Nucleus accumbens (tissue), 56 donors: ENCODE data around the gene TIMM21.

Source experiments
- DNase-seq, 56 donors: peaks; one replicate each; lab custom pipeline; 2025; lab: John Stamatoyannopoulos, UW

Gene TIMM21

DNA sequence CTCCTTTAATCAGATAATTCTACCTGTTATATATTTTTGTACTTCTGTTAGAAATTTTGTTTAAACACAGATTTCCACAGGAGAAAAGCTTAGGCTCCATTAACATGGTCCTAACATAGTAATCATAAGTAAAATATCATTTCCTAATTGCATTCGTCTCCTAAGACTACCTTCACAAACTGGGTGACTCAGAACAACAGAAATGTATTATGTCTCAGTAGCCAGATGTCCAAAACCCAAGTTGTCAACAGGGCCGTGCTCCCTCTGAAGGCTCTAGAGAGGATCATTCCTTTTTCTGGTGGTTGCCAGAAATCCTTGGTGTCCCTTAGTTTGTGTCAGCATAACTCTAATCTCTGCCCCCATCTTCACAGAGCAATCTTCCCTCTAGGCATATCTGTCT lies 6.1 kb upstream of the TIMM21 start:
- DNase-seq: no peak

DNA sequence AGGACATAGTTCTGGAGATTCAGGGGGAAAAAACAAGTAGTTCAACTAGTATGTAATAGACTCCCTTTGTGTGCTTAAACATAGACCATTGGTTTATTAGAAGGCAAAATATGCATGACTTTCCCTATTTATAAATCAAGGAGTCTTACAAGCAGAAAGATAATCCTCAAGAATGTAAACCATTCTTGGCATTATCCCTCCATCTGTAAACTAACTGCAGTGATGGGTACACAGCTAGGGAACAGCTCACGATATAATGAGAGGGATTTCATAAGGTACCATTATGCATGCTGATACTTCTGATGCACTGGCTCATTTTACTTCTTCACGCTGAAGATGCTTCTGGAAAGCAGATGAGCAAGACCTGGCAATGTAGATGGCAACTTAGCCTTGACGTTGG lies 1.6 kb upstream of the TIMM21 start:
- DNase-seq: no peak

DNA sequence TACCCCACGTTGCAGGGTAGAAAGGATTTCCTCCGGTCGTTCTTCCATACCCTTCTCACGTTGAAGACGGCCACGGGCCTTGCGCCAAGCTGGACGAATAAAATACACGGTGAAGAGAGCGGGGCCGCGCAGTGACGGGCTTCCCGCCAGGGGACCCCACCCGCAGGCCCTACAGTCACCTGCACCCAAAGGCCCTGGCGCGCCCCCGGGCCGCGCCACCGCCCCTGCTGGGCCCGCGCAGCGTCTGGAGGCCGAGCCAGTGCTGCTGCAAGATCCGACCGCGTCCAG lies 888 bp upstream of the TIMM21 start:
- DNase-seq: no peak

GRCh38 chr18:74148543-74149070 lies 284 bp downstream of the TIMM21 start:
- no peak for DNase-seq

DNA sequence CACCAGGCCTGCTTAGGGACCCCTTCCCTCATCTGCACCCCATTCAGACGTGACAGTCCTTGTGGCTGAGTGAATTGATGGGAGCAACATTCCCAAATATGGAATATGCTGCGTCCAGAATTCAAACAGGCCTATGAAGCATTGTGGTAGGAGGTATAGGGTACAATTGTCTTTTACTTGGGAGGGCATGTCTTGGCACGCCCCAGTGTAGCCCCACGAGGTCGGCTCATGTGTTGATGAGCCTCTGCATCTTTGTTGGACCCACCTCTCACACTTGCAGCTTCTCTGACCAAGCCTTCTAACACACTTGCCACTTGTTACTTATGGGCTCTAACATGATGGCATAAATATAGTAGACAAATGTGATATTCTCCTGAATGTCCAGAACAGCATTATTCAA lies 1.6 kb downstream of the TIMM21 start:
- DNase-seq: no peak

DNA sequence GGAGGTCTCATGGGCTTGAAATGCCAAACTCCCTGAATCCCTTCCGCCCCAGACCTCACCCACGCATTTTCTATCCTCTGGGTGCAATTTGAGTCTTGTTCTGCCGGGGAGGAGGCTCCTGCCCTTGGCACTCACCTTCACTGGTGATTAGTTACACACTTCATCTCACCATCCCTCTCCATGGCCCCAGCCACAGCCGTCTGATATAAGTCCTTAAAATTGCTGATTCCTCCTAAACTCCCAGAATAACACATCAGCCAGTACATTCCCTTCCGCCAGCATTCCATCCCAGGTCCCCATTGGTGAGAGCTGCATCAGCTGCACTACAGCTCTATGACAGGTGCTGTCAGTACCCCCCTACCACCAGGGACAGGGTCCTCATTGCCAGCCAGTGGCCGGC lies 3.9 kb downstream of the TIMM21 start:
- DNase-seq: no peak

DNA sequence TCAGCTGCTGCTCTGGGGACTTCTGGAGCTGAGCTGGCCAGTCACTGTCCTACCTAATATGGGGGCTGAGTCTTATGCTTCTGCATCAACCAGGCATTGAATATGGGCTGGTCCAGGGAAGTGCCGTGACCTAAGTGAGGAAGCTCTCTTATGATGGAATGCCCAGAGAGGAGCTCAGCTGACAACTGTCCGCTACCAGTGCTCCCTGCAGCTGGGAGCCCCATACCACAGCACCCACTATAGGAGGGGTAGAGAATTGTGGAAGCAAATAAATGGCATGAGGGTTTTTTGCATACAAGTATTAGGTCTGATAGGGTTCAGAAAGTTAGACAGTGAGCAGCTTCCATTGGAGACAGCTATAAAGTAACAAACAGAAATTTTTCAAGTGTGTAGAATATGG lies 4.5 kb downstream of the TIMM21 start:
- DNase-seq: no peak

GRCh38 chr18:74153377-74153776 lies 5.1 kb downstream of the TIMM21 start:
- DNase-seq: no peak

GRCh38 chr18:74153793-74154192 lies 5.5 kb downstream of the TIMM21 start:
- no peak for DNase-seq

- no peak for DNase-seq
Observed at GRCh38 chr18:74154716-74155115, 6.4 kb downstream of the TIMM21 start.

GRCh38 chr18:74155276-74155675 lies 7.0 kb downstream of the TIMM21 start:
- no peak for DNase-seq

GRCh38 chr18:74163019-74163660 lies 14.8 kb downstream of the TIMM21 start:
- no peak for DNase-seq

- no peak for DNase-seq
Observed at GRCh38 chr18:74166386-74166785, 18.1 kb downstream of the TIMM21 start.

GRCh38 chr18:74171910-74172606 lies 23.7 kb downstream of the TIMM21 start:
- no peak for DNase-seq

DNA sequence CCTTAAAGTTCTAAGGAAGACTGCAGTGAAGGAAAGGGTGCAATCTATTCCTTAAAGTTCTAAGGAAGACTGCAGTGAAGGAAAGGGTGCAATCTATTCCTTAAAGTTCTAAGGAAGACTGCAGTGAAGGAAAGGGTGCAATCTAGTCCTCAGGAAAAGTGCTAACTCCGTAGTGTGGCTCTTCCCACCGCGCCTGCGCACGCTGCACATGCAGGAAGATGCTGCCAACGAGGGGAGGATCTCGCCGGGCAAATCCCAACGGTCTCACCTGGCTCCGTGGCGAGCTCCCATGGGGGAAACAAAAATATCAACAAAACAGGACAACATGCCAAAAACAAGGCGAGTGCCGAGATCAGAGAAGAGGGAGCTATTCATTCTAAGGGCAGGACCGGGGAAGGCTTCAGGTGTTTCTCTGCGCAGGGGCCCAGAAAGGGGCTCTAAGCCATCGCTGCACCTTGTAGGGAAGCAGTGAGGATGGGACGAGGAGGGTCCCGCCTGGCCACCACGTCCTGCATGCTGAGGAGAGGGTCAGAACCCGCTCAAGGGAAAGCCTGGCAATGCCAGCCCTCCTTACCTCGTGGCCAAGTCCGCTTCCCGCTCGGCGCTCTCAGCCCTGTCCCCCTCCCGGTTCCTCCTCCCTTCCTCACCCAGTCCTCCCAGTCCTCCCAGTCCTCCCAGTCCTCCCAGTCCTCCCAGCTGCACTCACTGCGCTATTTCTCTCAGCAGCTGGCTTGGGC lies 24.5 kb downstream of the TIMM21 start:
- DNase-seq: no peak

DNA sequence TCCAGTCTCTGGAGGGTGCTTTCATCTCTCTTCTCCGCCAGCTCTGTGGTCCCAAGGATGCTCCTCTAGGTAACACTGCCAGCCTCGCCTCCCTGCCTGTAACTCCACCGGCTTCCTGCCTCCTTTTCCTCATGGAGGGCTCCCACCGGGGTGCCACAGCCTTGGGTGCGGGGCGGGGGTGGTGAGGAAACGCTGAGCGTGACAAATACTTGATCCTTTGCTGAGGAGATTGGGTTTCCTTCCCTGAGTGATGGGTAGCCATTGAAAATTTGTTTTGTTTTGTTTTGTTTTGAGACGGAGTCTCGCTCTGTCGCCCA lies 25.1 kb downstream of the TIMM21 start:
- no peak for DNase-seq

GRCh38 chr18:74175658-74176057 lies 27.3 kb downstream of the TIMM21 start:
- DNase-seq: no peak

GRCh38 chr18:74178884-74179283 lies 30.6 kb downstream of the TIMM21 start:
- no peak for DNase-seq

DNA sequence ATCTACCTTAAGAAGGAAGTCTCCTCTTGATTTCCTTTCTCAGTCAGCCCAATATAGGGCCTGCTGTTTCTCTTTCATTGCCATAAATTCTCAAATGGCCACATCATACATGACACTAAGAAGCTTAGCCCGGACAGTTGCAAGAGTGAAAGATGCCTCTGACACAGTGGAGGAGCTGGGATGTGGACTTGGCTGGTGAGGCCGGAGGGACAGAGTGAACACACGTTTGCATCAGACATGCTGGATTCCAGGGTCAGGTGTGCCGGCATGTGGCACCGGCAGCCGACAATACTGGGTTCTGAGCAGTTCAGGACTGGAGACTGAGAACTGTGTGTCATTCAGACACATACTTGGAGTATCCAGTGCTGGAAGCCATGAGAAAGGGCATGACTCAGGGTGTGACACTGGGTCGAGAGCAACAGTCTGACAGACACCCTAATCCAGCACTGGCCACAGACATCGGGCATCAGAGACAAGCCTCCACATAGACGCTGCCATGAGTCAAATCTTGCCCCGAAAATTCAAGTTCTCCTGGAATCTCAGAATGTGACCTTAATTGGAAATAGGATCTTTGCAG lies 31.4 kb downstream of the TIMM21 start:
- DNase-seq: no peak

DNA sequence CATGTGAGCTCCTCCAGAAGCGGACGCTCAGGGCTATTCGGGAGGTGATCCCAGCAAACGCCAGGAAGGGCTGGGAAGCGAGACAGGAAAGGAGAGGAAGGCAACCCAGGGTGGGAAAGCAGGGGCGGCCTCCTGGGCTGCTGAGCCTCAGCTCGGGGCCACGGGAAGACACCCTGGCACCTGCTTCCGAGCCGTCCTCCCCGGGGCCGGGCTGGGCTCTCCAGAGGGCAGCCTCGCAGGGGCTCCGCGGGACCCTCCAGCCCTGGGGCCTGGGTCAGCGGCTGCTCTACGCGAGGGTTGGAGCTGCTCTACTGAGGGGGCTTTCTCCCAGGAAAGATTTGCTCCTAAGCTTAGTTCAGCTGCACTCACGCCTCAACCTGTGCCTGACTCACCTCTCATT lies 34.0 kb downstream of the TIMM21 start:
- no peak for DNase-seq

GRCh38 chr18:74183130-74183529 lies 34.8 kb downstream of the TIMM21 start:
- DNase-seq: no peak

- no peak for DNase-seq
Observed at GRCh38 chr18:74184875-74185274, 36.6 kb downstream of the TIMM21 start.
